Measurements from ENCODE around the gene THTPA.

Gene THTPA

GRCh38 chr14:23522643-23523198 lies 33.4 kb upstream of the THTPA start:
- H3K36me3 ChIP-seq (ENCODE audit: insufficient read depth, low read depth, low read length), result peaks cover 42% of the 10 kb centered on the region
- no peaks in the 10 kb centered on the region for H3K27me3 ChIP-seq (ENCODE audit: insufficient read depth, low read length)
- peaks cover 16% of the 10 kb centered on the region; the same call in 1 of the 2 replicates for H3K4me1 ChIP-seq (ENCODE audit: insufficient read depth, low read length)
- no peak overlapping the region for H3K27ac ChIP-seq (ENCODE audit: low read length)
- no peaks in the 10 kb centered on the region for H3K9me3 ChIP-seq (ENCODE audit: insufficient read depth, low read depth, low read length)
- no peak overlapping the region for H3K4me3 ChIP-seq (ENCODE audit: low read length)
- no peak overlapping the region for H3K9ac ChIP-seq (ENCODE audit: low read depth, low read length)

- Histone ChIP-seq H3K27me3 (ENCODE audit: insufficient read depth, low read length) (no peaks in the 10 kb centered on the region), H3K4me1 (ENCODE audit: insufficient read depth, low read length) (peaks cover 10% of the 10 kb centered on the region; the same call in 1 of the 2 replicates), H3K4me3 (ENCODE audit: low read length) (no peak overlapping the region), H3K36me3 (ENCODE audit: insufficient read depth, low read depth, low read length) (peaks cover 42% of the 10 kb centered on the region), H3K9me3 (ENCODE audit: insufficient read depth, low read depth, low read length) (no peaks in the 10 kb centered on the region), H3K9ac (ENCODE audit: low read depth, low read length) (no peak overlapping the region), H3K27ac (ENCODE audit: low read length) (no peak overlapping the region)
Measured at GRCh38 chr14:23523229-23524016, 32.6 kb upstream of the THTPA start.

GRCh38 chr14:23524954-23525353 lies 31.1 kb upstream of the THTPA start:
- Histone ChIP-seq H3K9me3 (ENCODE audit: insufficient read depth, low read depth, low read length) (no peaks in the 10 kb centered on the region), H3K4me3 (ENCODE audit: low read length) (no peak overlapping the region), H3K4me1 (ENCODE audit: insufficient read depth, low read length) (peaks cover 2% of the 10 kb centered on the region; the same call in 1 of the 2 replicates), H3K27ac (ENCODE audit: low read length) (no peak overlapping the region), H3K27me3 (ENCODE audit: insufficient read depth, low read length) (no peaks in the 10 kb centered on the region), H3K9ac (ENCODE audit: low read depth, low read length) (no peak overlapping the region), H3K36me3 (ENCODE audit: insufficient read depth, low read depth, low read length) (peaks cover 56% of the 10 kb centered on the region)

GRCh38 chr14:23525611-23526010 lies 30.5 kb upstream of the THTPA start:
- Histone ChIP-seq H3K27me3 (ENCODE audit: insufficient read depth, low read length) (no peaks in the 10 kb centered on the region), H3K27ac (ENCODE audit: low read length) (no peak overlapping the region), H3K4me1 (ENCODE audit: insufficient read depth, low read length) (no peaks in the 10 kb centered on the region), H3K4me3 (ENCODE audit: low read length) (no peak overlapping the region), H3K9ac (ENCODE audit: low read depth, low read length) (no peak overlapping the region), H3K36me3 (ENCODE audit: insufficient read depth, low read depth, low read length) (peaks cover 60% of the 10 kb centered on the region), H3K9me3 (ENCODE audit: insufficient read depth, low read depth, low read length) (no peaks in the 10 kb centered on the region)

GRCh38 chr14:23528555-23528954 lies 27.5 kb upstream of the THTPA start:
- H3K27ac ChIP-seq (ENCODE audit: low read length), result no peak overlapping the region
- no peak overlapping the region for H3K4me3 ChIP-seq (ENCODE audit: low read length)
- H3K9me3 ChIP-seq (ENCODE audit: insufficient read depth, low read depth, low read length), result no peaks in the 10 kb centered on the region
- H3K9ac ChIP-seq (ENCODE audit: low read depth, low read length), result peak overlapping the region; percentile 40; the same call in 1 of the 2 replicates
- no peaks in the 10 kb centered on the region for H3K27me3 ChIP-seq (ENCODE audit: insufficient read depth, low read length)
- H3K4me1 ChIP-seq (ENCODE audit: insufficient read depth, low read length), result no peaks in the 10 kb centered on the region
- H3K36me3 ChIP-seq (ENCODE audit: insufficient read depth, low read depth, low read length), result peaks cover 70% of the 10 kb centered on the region

- Histone ChIP-seq H3K27ac (ENCODE audit: low read length) (no peak overlapping the region), H3K27me3 (ENCODE audit: insufficient read depth, low read length) (no peaks in the 10 kb centered on the region), H3K36me3 (ENCODE audit: insufficient read depth, low read depth, low read length) (peaks cover 71% of the 10 kb centered on the region), H3K4me3 (ENCODE audit: low read length) (no peak overlapping the region), H3K9me3 (ENCODE audit: insufficient read depth, low read depth, low read length) (no peaks in the 10 kb centered on the region), H3K4me1 (ENCODE audit: insufficient read depth, low read length) (no peaks in the 10 kb centered on the region), H3K9ac (ENCODE audit: low read depth, low read length) (peak overlapping the region; percentile 37; the same call in 1 of the 2 replicates)
Measured at GRCh38 chr14:23529016-23529415, 27.1 kb upstream of the THTPA start.

GRCh38 chr14:23530375-23531055 lies 25.6 kb upstream of the THTPA start:
- H3K4me1 ChIP-seq (ENCODE audit: insufficient read depth, low read length), result no peaks in the 10 kb centered on the region
- peaks cover 66% of the 10 kb centered on the region for H3K36me3 ChIP-seq (ENCODE audit: insufficient read depth, low read depth, low read length)
- H3K27ac ChIP-seq (ENCODE audit: low read length), result no peak overlapping the region
- no peaks in the 10 kb centered on the region for H3K27me3 ChIP-seq (ENCODE audit: insufficient read depth, low read length)
- no peak overlapping the region for H3K4me3 ChIP-seq (ENCODE audit: low read length)
- H3K9me3 ChIP-seq (ENCODE audit: insufficient read depth, low read depth, low read length), result no peaks in the 10 kb centered on the region
- no peak overlapping the region for H3K9ac ChIP-seq (ENCODE audit: low read depth, low read length)

GRCh38 chr14:23531391-23531790 lies 24.7 kb upstream of the THTPA start:
- no peak overlapping the region for H3K27ac ChIP-seq (ENCODE audit: low read length)
- H3K4me1 ChIP-seq (ENCODE audit: insufficient read depth, low read length), result peaks cover 4% of the 10 kb centered on the region; the same call in 1 of the 2 replicates
- H3K4me3 ChIP-seq (ENCODE audit: low read length), result no peak overlapping the region
- no peaks in the 10 kb centered on the region for H3K27me3 ChIP-seq (ENCODE audit: insufficient read depth, low read length)
- peaks cover 61% of the 10 kb centered on the region for H3K36me3 ChIP-seq (ENCODE audit: insufficient read depth, low read depth, low read length)
- no peak overlapping the region for H3K9ac ChIP-seq (ENCODE audit: low read depth, low read length)
- H3K9me3 ChIP-seq (ENCODE audit: insufficient read depth, low read depth, low read length), result no peaks in the 10 kb centered on the region

GRCh38 chr14:23532658-23533057 lies 23.4 kb upstream of the THTPA start:
- Histone ChIP-seq H3K27ac (ENCODE audit: low read length) (no peak overlapping the region), H3K4me1 (ENCODE audit: insufficient read depth, low read length) (peaks cover 4% of the 10 kb centered on the region; the same call in 1 of the 2 replicates), H3K27me3 (ENCODE audit: insufficient read depth, low read length) (no peaks in the 10 kb centered on the region), H3K9ac (ENCODE audit: low read depth, low read length) (no peak overlapping the region), H3K9me3 (ENCODE audit: insufficient read depth, low read depth, low read length) (no peaks in the 10 kb centered on the region), H3K4me3 (ENCODE audit: low read length) (no peak overlapping the region), H3K36me3 (ENCODE audit: insufficient read depth, low read depth, low read length) (peaks cover 49% of the 10 kb centered on the region; the same call in 1 of the 2 replicates)

GRCh38 chr14:23533652-23534435 lies 22.2 kb upstream of the THTPA start:
- no peak overlapping the region for H3K4me3 ChIP-seq (ENCODE audit: low read length)
- peaks cover 45% of the 10 kb centered on the region; the same call in 1 of the 2 replicates for H3K36me3 ChIP-seq (ENCODE audit: insufficient read depth, low read depth, low read length)
- no peaks in the 10 kb centered on the region for H3K27me3 ChIP-seq (ENCODE audit: insufficient read depth, low read length)
- no peak overlapping the region for H3K27ac ChIP-seq (ENCODE audit: low read length)
- peaks cover 10% of the 10 kb centered on the region; the same call in 1 of the 2 replicates for H3K4me1 ChIP-seq (ENCODE audit: insufficient read depth, low read length)
- no peaks in the 10 kb centered on the region for H3K9me3 ChIP-seq (ENCODE audit: insufficient read depth, low read depth, low read length)
- no peak overlapping the region for H3K9ac ChIP-seq (ENCODE audit: low read depth, low read length)

GRCh38 chr14:23535943-23536342 lies 20.1 kb upstream of the THTPA start:
- H3K9me3 ChIP-seq (ENCODE audit: insufficient read depth, low read depth, low read length), result no peaks in the 10 kb centered on the region
- peaks cover 30% of the 10 kb centered on the region; the same call in 1 of the 2 replicates for H3K36me3 ChIP-seq (ENCODE audit: insufficient read depth, low read depth, low read length)
- no peak overlapping the region for H3K4me3 ChIP-seq (ENCODE audit: low read length)
- peaks cover 16% of the 10 kb centered on the region for H3K4me1 ChIP-seq (ENCODE audit: insufficient read depth, low read length)
- H3K27me3 ChIP-seq (ENCODE audit: insufficient read depth, low read length), result no peaks in the 10 kb centered on the region
- H3K27ac ChIP-seq (ENCODE audit: low read length), result no peak overlapping the region
- H3K9ac ChIP-seq (ENCODE audit: low read depth, low read length), result no peak overlapping the region; the same call in 1 of the 2 replicates

Data from iPS-20b (cell line).